Activated naive CD4-positive, alpha-beta T cell treated with Interleukin-2 at 50 U/mL for 16 hours (primary cell): ENCODE data around the gene NLN.
"Not testable (repeated sequence)": the region's sequence is repeated elsewhere in the genome, so short reads cannot be mapped to it uniquely, and the experiment has no call there.

Experiments used
- DNase-seq: peaks from one replicate; pipeline ENCODE4 v3.0.0-alpha.2; 2020

Gene NLN

GRCh38 chr5:65837139-65837538 lies 115.1 kb downstream of the NLN start:
- no peak for DNase-seq

- DNase-seq: not testable (repeated sequence)
Measured at GRCh38 chr5:65839170-65839569, 117.2 kb downstream of the NLN start.

- no peak for DNase-seq
Measured at GRCh38 chr5:65840071-65840470, 118.1 kb downstream of the NLN start.

GRCh38 chr5:65844763-65845162 lies 122.8 kb downstream of the NLN start:
- not testable (repeated sequence) for DNase-seq

- DNase-seq: no peak
Measured at GRCh38 chr5:65846101-65846500, 124.1 kb downstream of the NLN start.

GRCh38 chr5:65847019-65847418 lies 125.0 kb downstream of the NLN start:
- not testable (repeated sequence) for DNase-seq

- not testable (repeated sequence) for DNase-seq
Measured at GRCh38 chr5:65849918-65850317, 127.9 kb downstream of the NLN start.

- no peak for DNase-seq
Measured at GRCh38 chr5:65854925-65855324, 132.9 kb downstream of the NLN start.

GRCh38 chr5:65855766-65856315 lies 133.8 kb downstream of the NLN start:
- no peak for DNase-seq

GRCh38 chr5:65856520-65856919 lies 134.5 kb downstream of the NLN start:
- no peak for DNase-seq

- DNase-seq: no peak
Measured at GRCh38 chr5:65858316-65858715, 136.3 kb downstream of the NLN start.

GRCh38 chr5:65861830-65862241 lies 139.8 kb downstream of the NLN start:
- no peak for DNase-seq

GRCh38 chr5:65862384-65862783 lies 140.4 kb downstream of the NLN start:
- DNase-seq: no peak

- DNase-seq: no peak
Measured at GRCh38 chr5:65863747-65864146, 141.7 kb downstream of the NLN start.

- no peak for DNase-seq
Measured at GRCh38 chr5:65866837-65867521, 145.0 kb downstream of the NLN start.

GRCh38 chr5:65867542-65868195 lies 145.7 kb downstream of the NLN start:
- DNase-seq: no peak

GRCh38 chr5:65868509-65868908 lies 146.5 kb downstream of the NLN start:
- DNase-seq: no peak

GRCh38 chr5:65871182-65871581 lies 149.2 kb downstream of the NLN start:
- no peak for DNase-seq

GRCh38 chr5:65871776-65872175 lies 149.8 kb downstream of the NLN start:
- not testable (repeated sequence) for DNase-seq

GRCh38 chr5:65873181-65873750 lies 151.3 kb downstream of the NLN start:
- no peak for DNase-seq

GRCh38 chr5:65874241-65874640 lies 152.2 kb downstream of the NLN start:
- no peak for DNase-seq

GRCh38 chr5:65876496-65876895 lies 154.5 kb downstream of the NLN start:
- no peak for DNase-seq

GRCh38 chr5:65876970-65877369 lies 155.0 kb downstream of the NLN start:
- DNase-seq: no peak
